Measurements from ENCODE around the gene CFAP99. TPM values are rescaled to one million over a fixed set of nuclear protein-coding genes. Genes with fewer than 3 reads are reported as not detected.

CFAP99 gene
- total RNA-seq, 6 donors from 2014 or later: 0.57 to 24.7 (median 9.3) TPM

GRCh38 chr4:2484993-2485392 is 66.2 kb downstream of the CFAP99 start:
- ATAC-seq (ENCODE audit: low FRiP score in 2 of 2) (peak; percentile 88 to 94), DNase-seq (peak in 1 of 2 donors; percentile 94)
- no peaks in the 10 kb centered on the region for H3K9me3 ChIP-seq
- peak overlapping the region; percentile 38 to 79 (median 68) for H3K27ac ChIP-seq
- peak overlapping the region in 2 of 4 donors; percentile 12 to 16 for H3K4me3 ChIP-seq
- no peaks in the 10 kb centered on the region for H3K27me3 ChIP-seq
- peaks cover 0 to 6% (median 0%) of the 10 kb centered on the region in 4 donors for H3K36me3 ChIP-seq
- 11 to 34% methylated on average over 11 of the region's 11 CpGs for WGBS, 2 donors
- peaks cover 72 to 94% (median 76%) of the 10 kb centered on the region in 4 donors for H3K4me1 ChIP-seq
- TF ChIP-seq EP300 (IDR thresholded peaks at IDR 0.05) (no peak), POLR2AphosphoS5 (IDR thresholded peaks at IDR 0.05) (no peak), CTCF (IDR thresholded peaks at IDR 0.05) (no peak), POLR2A (IDR thresholded peaks at IDR 0.05) (no peak)

GRCh38 chr4:2485956-2486355 is 67.2 kb downstream of the CFAP99 start:
- no peaks in the 10 kb centered on the region for H3K27me3 ChIP-seq
- DNase-seq (no peak), ATAC-seq (ENCODE audit: low FRiP score in 2 of 2) (peak in 1 of 2 donors; percentile 23)
- peaks cover 1 to 16% (median 6%) of the 10 kb centered on the region in 4 donors for H3K36me3 ChIP-seq
- TF ChIP-seq POLR2A (IDR thresholded peaks at IDR 0.05) (no peak), POLR2AphosphoS5 (IDR thresholded peaks at IDR 0.05) (no peak), CTCF (IDR thresholded peaks at IDR 0.05) (no peak), EP300 (IDR thresholded peaks at IDR 0.05) (no peak)
- peak overlapping the region in 3 of 4 donors; percentile 10 to 79 (median 61) for H3K27ac ChIP-seq
- peaks cover 69 to 91% (median 78%) of the 10 kb centered on the region in 4 donors for H3K4me1 ChIP-seq
- 87 to 95% methylated on average over 4 of the region's 4 CpGs for WGBS, 2 donors
- H3K9me3 ChIP-seq: no peaks in the 10 kb centered on the region
- H3K4me3 ChIP-seq: no peak overlapping the region

GRCh38 chr4:2486981-2487380 is 68.2 kb downstream of the CFAP99 start:
- Histone ChIP-seq H3K27me3 (no peaks in the 10 kb centered on the region), H3K4me3 (no peak overlapping the region), H3K36me3 (peaks cover 8 to 26% (median 15%) of the 10 kb centered on the region in 4 donors), H3K9me3 (no peaks in the 10 kb centered on the region), H3K27ac (no peak overlapping the region), H3K4me1 (peaks cover 59 to 81% (median 69%) of the 10 kb centered on the region in 4 donors)
- no peak for TF ChIP-seq CTCF (IDR thresholded peaks at IDR 0.05)
- no peak for TF ChIP-seq POLR2A (IDR thresholded peaks at IDR 0.05)
- TF ChIP-seq EP300 (IDR thresholded peaks at IDR 0.05): no peak
- no peak for TF ChIP-seq POLR2AphosphoS5 (IDR thresholded peaks at IDR 0.05)
- no peak for ATAC-seq (ENCODE audit: low FRiP score in 2 of 2)
- DNase-seq: no peak
- 92 to 99% methylated on average over 6 of the region's 6 CpGs for whole genome bisulfite sequencing, 2 donors

- no peak for ATAC-seq (ENCODE audit: low FRiP score in 2 of 2)
- H3K4me1 ChIP-seq: peaks cover 56 to 76% (median 62%) of the 10 kb centered on the region in 4 donors
- no peak for DNase-seq
- H3K9me3 ChIP-seq: no peaks in the 10 kb centered on the region
- no peak overlapping the region for H3K4me3 ChIP-seq
- no peak overlapping the region for H3K27ac ChIP-seq
- TF ChIP-seq POLR2AphosphoS5 (IDR thresholded peaks at IDR 0.05) (no peak), CTCF (IDR thresholded peaks at IDR 0.05) (no peak), POLR2A (IDR thresholded peaks at IDR 0.05) (no peak), EP300 (IDR thresholded peaks at IDR 0.05) (no peak)
- H3K36me3 ChIP-seq: peaks cover 8 to 33% (median 21%) of the 10 kb centered on the region in 4 donors
- WGBS, 2 donors: 76 to 81% methylated on average over 6 of the region's 6 CpGs
- H3K27me3 ChIP-seq: no peaks in the 10 kb centered on the region
Observed at GRCh38 chr4:2487632-2488031, 68.9 kb downstream of the CFAP99 start.
